ENCODE results near the gene NHSL1.

NHSL1 gene

GRCh38 chr6:138473144-138473543, 26.1 kb downstream of the NHSL1 start:
- H4K20me1 ChIP-seq (ENCODE audit: low read depth, low read length) = no peaks in the 10 kb centered on the region
- no peak overlapping the region for H3K4me2 ChIP-seq (ENCODE audit: low read depth, low read length, poor library complexity, severe bottlenecking)
- no peaks in the 10 kb centered on the region for H3K9me3 ChIP-seq (ENCODE audit: insufficient read depth, low read length)
- H3K4me3 ChIP-seq (ENCODE audit: insufficient read depth, low read length, poor library complexity, severe bottlenecking) = no peak overlapping the region
- no peaks in the 10 kb centered on the region for H3K9me2 ChIP-seq (replicated peaks; ENCODE audit: insufficient read depth, low read length)
- no peaks in the 10 kb centered on the region for H3K36me3 ChIP-seq (ENCODE audit: low read length)
- no peak overlapping the region for H3K9ac ChIP-seq (ENCODE audit: low read length)
- no peak overlapping the region for H3K27ac ChIP-seq (ENCODE audit: low read depth, low read length)
- H3K79me2 ChIP-seq (ENCODE audit: insufficient read depth, low read length) = no peaks in the 10 kb centered on the region
- no peak overlapping the region for H2AFZ ChIP-seq (ENCODE audit: low read depth, low read length, severe bottlenecking)
- TF ChIP-seq EZH2phosphoT487 (conservative IDR thresholded peaks at IDR 0.05; ENCODE audit: low read length) = no peak
- no peak for TF ChIP-seq CTCF (IDR thresholded peaks at IDR 0.05; ENCODE audit: insufficient read depth, low read length, poor library complexity, severe bottlenecking)
- no peaks in the 10 kb centered on the region for H3F3A ChIP-seq (ENCODE audit: insufficient read depth)
- no peaks in the 10 kb centered on the region for H3K27me3 ChIP-seq (ENCODE audit: low read length)

GRCh38 chr6:138468320-138469015, 30.8 kb downstream of the NHSL1 start:
- Histone ChIP-seq H4K20me1 (ENCODE audit: low read depth, low read length) (no peaks in the 10 kb centered on the region), H3K27me3 (ENCODE audit: low read length) (no peaks in the 10 kb centered on the region), H3K9me3 (ENCODE audit: insufficient read depth, low read length) (no peaks in the 10 kb centered on the region), H3K4me2 (ENCODE audit: low read depth, low read length, poor library complexity, severe bottlenecking) (no peak overlapping the region), H3K79me2 (ENCODE audit: insufficient read depth, low read length) (no peaks in the 10 kb centered on the region), H2AFZ (ENCODE audit: low read depth, low read length, severe bottlenecking) (no peak overlapping the region), H3K36me3 (ENCODE audit: low read length) (no peaks in the 10 kb centered on the region), H3K9me2 (replicated peaks; ENCODE audit: insufficient read depth, low read length) (no peaks in the 10 kb centered on the region), H3K4me3 (ENCODE audit: insufficient read depth, low read length, poor library complexity, severe bottlenecking) (no peak overlapping the region), H3K27ac (ENCODE audit: low read depth, low read length) (no peak overlapping the region), H3K9ac (ENCODE audit: low read length) (no peak overlapping the region), H3F3A (ENCODE audit: insufficient read depth) (no peaks in the 10 kb centered on the region)
- TF ChIP-seq CTCF (IDR thresholded peaks at IDR 0.05; ENCODE audit: insufficient read depth, low read length, poor library complexity, severe bottlenecking) = no peak
- TF ChIP-seq EZH2phosphoT487 (conservative IDR thresholded peaks at IDR 0.05; ENCODE audit: low read length) = no peak

GRCh38 chr6:138467901-138468300, 31.4 kb downstream of the NHSL1 start:
- H3F3A ChIP-seq (ENCODE audit: insufficient read depth) = no peaks in the 10 kb centered on the region
- H3K9me2 ChIP-seq (replicated peaks; ENCODE audit: insufficient read depth, low read length) = no peaks in the 10 kb centered on the region
- no peak overlapping the region for H3K4me2 ChIP-seq (ENCODE audit: low read depth, low read length, poor library complexity, severe bottlenecking)
- H3K79me2 ChIP-seq (ENCODE audit: insufficient read depth, low read length) = no peaks in the 10 kb centered on the region
- no peaks in the 10 kb centered on the region for H3K27me3 ChIP-seq (ENCODE audit: low read length)
- H2AFZ ChIP-seq (ENCODE audit: low read depth, low read length, severe bottlenecking) = no peak overlapping the region
- no peaks in the 10 kb centered on the region for H4K20me1 ChIP-seq (ENCODE audit: low read depth, low read length)
- H3K9ac ChIP-seq (ENCODE audit: low read length) = no peak overlapping the region
- no peak overlapping the region for H3K27ac ChIP-seq (ENCODE audit: low read depth, low read length)
- no peaks in the 10 kb centered on the region for H3K9me3 ChIP-seq (ENCODE audit: insufficient read depth, low read length)
- no peak overlapping the region for H3K4me3 ChIP-seq (ENCODE audit: insufficient read depth, low read length, poor library complexity, severe bottlenecking)
- TF ChIP-seq CTCF (IDR thresholded peaks at IDR 0.05; ENCODE audit: insufficient read depth, low read length, poor library complexity, severe bottlenecking) (no peak), EZH2phosphoT487 (conservative IDR thresholded peaks at IDR 0.05; ENCODE audit: low read length) (no peak)
- H3K36me3 ChIP-seq (ENCODE audit: low read length) = no peaks in the 10 kb centered on the region
